K562 (cell line): ENCODE results near the gene NAIF1. TPM values are rescaled to one million over a fixed set of nuclear protein-coding genes. Genes with fewer than 3 reads are reported as not detected.

Experiments used
- ATAC-seq: fragments of 200-7000 bp; cut with Tn5 transposase; 3 replicates; pipeline ENCODE4 v1.9.1; 2020; ENCODE audit warnings: moderate library complexity
- BruUV-seq: library from RNA; stranded (reverse); fragments of 400-500 nt; replicated peaks from 2 replicates; lab custom pipeline; 2021; lab: Mats Ljungman, UMichigan
- CTCF ChIA-PET: fragments of 300-600 bp; formaldehyde crosslinking; extraction: SDS; loops from one replicate; lab custom pipeline; 2021; ENCODE audit warnings: low intra/inter-chr PET ratio; lab: Yijun Ruan, JAX
- POLR2A ChIA-PET: fragments of 300-600, 350-650 bp; sonication (Branson Sonifier 250); formaldehyde crosslinking; extraction: SDS; loops from one replicate; lab custom pipeline; 2021; ENCODE audit warnings: antibody characterized with exemption, inconsistent platforms; lab: Yijun Ruan, JAX
- DNase-seq, 4 experiments: peaks; one replicate each; pipeline versions ENCODE4 v3.0.0 to v3.0.0-alpha.2; 2011 to 2018; ENCODE audit warnings: low spot score in 3 of 4, mixed read lengths in 3 of 4; ENCODE audit errors: extremely low read depth in 1 of 4
- FAIRE-seq: peaks from 2 replicates; lab custom pipeline; 2011; peaks lifted over from hg19 to GRCh38; lab: Jason Lieb, UNC
- H2AFZ ChIP-seq: 2 replicates; pipeline ENCODE4 v1.6.0; 2011; ENCODE audit warnings: low read depth, low read length, control low read depth, inconsistent platforms
- H3K27ac ChIP-seq: fragments of 200-600 bp; 3 replicates; pipeline ENCODE4 v1.8.0; 2011; ENCODE audit warnings: low read depth, mild to moderate bottlenecking, control low read depth, inconsistent platforms, low read length, moderate library complexity, mixed read lengths; ENCODE audit errors: extremely low read depth
- H3K27me3 ChIP-seq, 2 experiments: fragments of 300-600 bp in 1 of 2; 2 replicates in 1 of 2; 3 replicates in 1 of 2; pipeline versions ENCODE4 v1.6.0 to v1.8.0; 2011; ENCODE audit warnings: inconsistent platforms in 2 of 2, low read length in 2 of 2, mild to moderate bottlenecking in 1 of 2, mixed read lengths in 1 of 2, moderate library complexity in 1 of 2; ENCODE audit not compliant: control insufficient read depth in 2 of 2, insufficient read depth in 2 of 2
- H3K36me3 ChIP-seq: fragments of 300-600 bp; 3 replicates; pipeline ENCODE4 v1.8.0; 2011; ENCODE audit warnings: mild to moderate bottlenecking, low read length, inconsistent platforms; ENCODE audit not compliant: control insufficient read depth, insufficient read depth
- H3K4me1 ChIP-seq, 2 experiments: fragments of 200-600 bp in 1 of 2; replicated peaks in 1 of 2; 2 replicates in 1 of 2; 3 replicates in 1 of 2; pipeline versions ENCODE4 v1.5.1 to v1.8.0; 2011; ENCODE audit warnings: inconsistent platforms in 2 of 2, low read length in 2 of 2, mild to moderate bottlenecking in 1 of 2, mixed read lengths in 1 of 2, moderate library complexity in 1 of 2; ENCODE audit not compliant: control insufficient read depth in 2 of 2, insufficient read depth in 2 of 2
- H3K4me2 ChIP-seq: 2 replicates; pipeline ENCODE4 v1.6.1; 2011; ENCODE audit warnings: low read length, control low read depth, inconsistent platforms, mixed read lengths; ENCODE audit not compliant: insufficient read depth
- H3K4me3 ChIP-seq: fragments of 200-600 bp; sonication (generic), shearing (Covaris generic); 2 replicates; pipeline ENCODE4 v1.5.1; 2016; ENCODE audit warnings: control low read depth, inconsistent platforms
- H3K79me2 ChIP-seq: fragments of 200-600 bp; 3 replicates; pipeline ENCODE4 v1.8.0; 2011; ENCODE audit warnings: low read length, inconsistent platforms; ENCODE audit not compliant: control insufficient read depth, insufficient read depth
- H3K9ac ChIP-seq, 2 experiments: 2 replicates each; pipeline versions ENCODE4 v1.6.0 to v1.6.1; 2011; ENCODE audit warnings: low read depth in 2 of 2, low read length in 2 of 2, control low read depth in 1 of 2, inconsistent platforms in 1 of 2, mild to moderate bottlenecking in 1 of 2, mixed read lengths in 1 of 2; ENCODE audit not compliant: insufficient read depth in 1 of 2
- H3K9me1 ChIP-seq: one replicate; pipeline ENCODE4 v1.6.0; 2011; ENCODE audit warnings: inconsistent platforms, mild to moderate bottlenecking, low read length, moderate library complexity; ENCODE audit not compliant: control insufficient read depth, insufficient read depth
- H3K9me3 ChIP-seq: replicated peaks from 2 replicates; pipeline ENCODE4 v1.5.1; 2011; ENCODE audit warnings: low read depth, low read length, inconsistent platforms; ENCODE audit not compliant: control insufficient read depth, insufficient read depth
- H4K20me1 ChIP-seq: replicated peaks from 2 replicates; pipeline ENCODE4 v1.6.1; 2011; ENCODE audit warnings: low read length, inconsistent platforms, mixed read lengths; ENCODE audit not compliant: control insufficient read depth, insufficient read depth
- C11orf30 ChIP-seq: fragments of 450-650 bp; IDR thresholded peaks from 2 replicates; pipeline ENCODE4 v1.6.1; 2016; ENCODE audit warnings: low read depth, mild to moderate bottlenecking
- CBX1 ChIP-seq: sonication (generic); IDR thresholded peaks from 2 replicates; pipeline ENCODE4 v1.6.1; 2016; ENCODE audit warnings: antibody characterized with exemption, low read depth, mild to moderate bottlenecking
- DMBX1 ChIP-seq: fragments of 250-450 bp; sonication (Bioruptor Pico); IDR thresholded peaks from 2 replicates; pipeline ENCODE4 v1.8.0; 2022; ENCODE audit warnings: inconsistent platforms, mild to moderate bottlenecking, moderate library complexity, borderline replicate concordance
- HOMEZ ChIP-seq: fragments of 250-450 bp; sonication (Bioruptor Pico); IDR thresholded peaks from 2 replicates; pipeline ENCODE4 v1.4.0; 2020; ENCODE audit warnings: mild to moderate bottlenecking, moderate library complexity
- MXI1 ChIP-seq: IDR thresholded peaks from 2 replicates; pipeline ENCODE4 v1.6.1; 2011; ENCODE audit warnings: low read depth, mild to moderate bottlenecking, improper control_type of control experiment, low read length
- NR1H2 ChIP-seq: sonication (generic); formaldehyde crosslinking; IDR thresholded peaks from 2 replicates; pipeline ENCODE4 v1.4.0; 2020; ENCODE audit warnings: mild to moderate bottlenecking, missing genetic modification reagents
- POLR2A ChIP-seq: fragments of 450-650 bp; conservative IDR thresholded peaks from 2 replicates; pipeline ENCODE4 v1.6.1; 2016
- TCF3 ChIP-seq: sonication (generic); formaldehyde crosslinking; IDR thresholded peaks from 2 replicates; pipeline ENCODE4 v1.4.0; 2020; ENCODE audit warnings: mild to moderate bottlenecking, missing genetic modification reagents
- WHSC1 ChIP-seq: IDR thresholded peaks from one replicate; pipeline ENCODE4 v1.6.1; 2012; ENCODE audit warnings: low read length, control low read depth, inconsistent platforms
- ZNF408 ChIP-seq: fragments of 250-450 bp; sonication (Bioruptor Pico); IDR thresholded peaks from 2 replicates; pipeline ENCODE4 v1.4.0; 2020; ENCODE audit warnings: low read depth, mild to moderate bottlenecking, moderate library complexity
- ZNF655 ChIP-seq: fragments of 250-450 bp; sonication (Bioruptor Pico); IDR thresholded peaks from 2 replicates; pipeline ENCODE4 v1.5.0; 2021
- ZNF740 ChIP-seq, 3 experiments: fragments of 200-800 bp in 1 of 3; sonication (Bioruptor generic) in 1 of 3; sonication (generic) in 1 of 3; formaldehyde crosslinking in 1 of 3; IDR thresholded peaks; 2 replicates each; pipeline versions ENCODE4 v1.6.1 to v1.8.0; 2016 to 2022; ENCODE audit warnings: mild to moderate bottlenecking in 2 of 3, missing compliant biosample characterization in 2 of 3, missing genetic modification characterization in 2 of 3, missing genetic modification reagents in 1 of 3
- WGBS: fragments of 100-300 bp; shearing (Covaris generic); methylation state at CpG from one replicate; pipeline ENCODE4 v1.1.6; 2016; ENCODE audit warnings: low coverage, mixed read lengths; ENCODE audit not compliant: insufficient coverage; ENCODE audit errors: missing lambda C conversion rate; 5-methylcytosine and 5-hydroxymethylcytosine counted together
- in situ Hi-C: fragments of 300-500 bp; cut with MboI; formaldehyde crosslinking; loops from 4 replicates; pipeline ENCODE4 v1.15.0; 2018; ENCODE audit warnings: inconsistent platforms, mixed read lengths
- intact Hi-C: fragments of 100-400 bp; cut with micrococcal nuclease; formaldehyde crosslinking; loops from 2 replicates; pipeline ENCODE4 v1.14.2; 2022
- polyA plus RNA-seq, 8 experiments: library from polyadenylated mRNA; depleted of rRNA in 4 of 8; stranded (reverse) in 5 of 8; unstranded in 3 of 8; fragments of >200 nt; fragmentation: Nextera tagmentation in 2 of 8; fragmentation: Illumina TruSeq in 1 of 8; extraction: Ambion mirVana in 2 of 8; extraction: Trizol in 1 of 8; gene quantifications; 2 replicates each; pipeline versions ENCODE4 v1.2.1 to v1.2.3, GENCODE V29; 2011 to 2014; ENCODE audit warnings: inconsistent platforms in 1 of 8, missing spikeins in 1 of 8
- total RNA-seq, 7 experiments: library from RNA; depleted of rRNA in 6 of 7; stranded (reverse); fragments of >200 nt in 6 of 7; fragmentation: Illumina TruSeq in 2 of 7; extraction: Trizol in 2 of 7; gene quantifications; 2 replicates each; pipeline versions ENCODE4 v1.2.1 to v1.2.3, GENCODE V29; 2011 to 2021; ENCODE audit warnings: low replicate concordance in 1 of 7
- TF ChIP-seq, protein P1 (sequence below): fragments of 450-650 bp; IDR thresholded peaks from 2 replicates; pipeline ENCODE4 v1.6.1; 2014; ENCODE audit warnings: low read depth, mild to moderate bottlenecking, moderate library complexity, borderline replicate concordance

Gene NAIF1
- total and polyA plus RNA-seq, 9 of the 15 experiments (the other 6 are each of a cell fraction or from before 2014, with no cell fraction given) = 4.8 to 26.6 (median 17.2) TPM

DNA sequence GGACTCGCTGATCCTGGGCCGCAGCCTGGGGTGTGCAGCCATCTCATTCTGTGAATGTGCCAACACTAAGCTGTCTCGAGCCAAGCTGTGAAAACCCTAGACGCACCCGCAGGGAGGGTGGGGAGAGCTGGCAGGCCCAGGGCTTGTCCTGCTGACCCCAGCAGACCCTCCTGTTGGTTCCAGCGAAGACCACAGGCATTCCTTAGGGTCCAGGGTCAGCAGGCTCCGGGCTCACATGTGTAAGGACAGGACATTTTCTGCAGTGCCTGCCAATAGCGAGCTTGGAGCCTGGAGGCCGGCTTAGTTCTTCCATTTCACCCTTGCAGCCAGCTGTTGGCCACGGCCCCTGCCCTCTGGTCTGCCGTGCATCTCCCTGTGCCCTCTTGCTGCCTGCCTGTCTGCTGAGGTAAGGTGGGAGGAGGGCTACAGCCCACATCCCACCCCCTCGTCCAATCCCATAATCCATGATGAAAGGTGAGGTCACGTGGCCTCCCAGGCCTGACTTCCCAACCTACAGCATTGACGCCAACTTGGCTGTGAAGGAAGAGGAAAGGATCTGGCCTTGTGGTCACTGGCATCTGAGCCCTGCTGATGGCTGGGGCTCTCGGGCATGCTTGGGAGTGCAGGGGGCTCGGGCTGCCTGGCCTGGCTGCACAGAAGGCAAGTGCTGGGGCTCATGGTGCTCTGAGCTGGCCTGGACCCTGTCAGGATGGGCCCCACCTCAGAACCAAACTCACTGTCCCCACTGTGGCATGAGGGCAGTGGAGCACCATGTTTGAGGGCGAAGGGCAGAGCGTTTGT, 40.5 kb upstream of the NAIF1 start:
- no peak overlapping the region for H2AFZ ChIP-seq
- 86% methylated on average over 18 of the region's 18 CpGs for WGBS
- H3K27ac ChIP-seq = no peak overlapping the region; the same call in 2 of the 3 replicates
- no peak overlapping the region for H3K4me2 ChIP-seq
- ATAC-seq (no peak; the same call in 2 of the 3 replicates), DNase-seq (no peak), FAIRE-seq (no peak)
- H3K9ac ChIP-seq = peak overlapping the region in 1 of 2 experiments; percentile 76; a peak in 2 of 4 replicates
- intact Hi-C loops = no loop called here
- no peaks in the 10 kb centered on the region for H3K9me1 ChIP-seq
- H3K79me2 ChIP-seq = peaks cover 4% of the 10 kb centered on the region; the same call in 2 of the 3 replicates
- BruUV-seq = no TSS peak
- CTCF ChIA-PET = interaction anchor here (0.6 kb wide), 1 partner anchor 199 kb away, joined by 4 read pairs; no protein-coding TSS in a partner anchor
- POLR2A ChIA-PET = interaction anchor here (1.4 to 2.0 kb wide), 4 partner anchors 8 to 15 kb away, joined by 4 to 14 read pairs (median 9); no protein-coding TSS in a partner anchor
- no peaks in the 10 kb centered on the region for H3K9me3 ChIP-seq
- H3K4me1 ChIP-seq = peaks cover 11 to 49% of the 10 kb centered on the region in 2 experiments; a peak in 4 of 5 replicates
- no peaks in the 10 kb centered on the region for H3K27me3 ChIP-seq
- no peaks in the 10 kb centered on the region for H4K20me1 ChIP-seq
- in situ Hi-C loops = no loop called here
- H3K36me3 ChIP-seq = peaks cover 70% of the 10 kb centered on the region
- H3K4me3 ChIP-seq = no peak overlapping the region
- TF ChIP-seq HOMEZ (no peak), POLR2A (peak; percentile 58), CBX1 (no peak), NR1H2 (CRISPR knock-in tag) (no peak), WHSC1 (no peak), C11orf30 (no peak), ZNF740 (CRISPR knock-in tag; IDR thresholded peaks at IDR 0.05) (0 out of 2 replicates have a peak, but pooled peaks have one; percentile 11), ZNF740 (tag; IDR thresholded peaks at IDR 0.05) (no peak), DMBX1 (CRISPR knock-in tag) (no peak), ZNF655 (CRISPR knock-in tag) (no peak), MXI1 (no peak), TCF3 (CRISPR knock-in tag) (no peak), ZNF408 (no peak)
- TF ChIP-seq, protein P1, sequence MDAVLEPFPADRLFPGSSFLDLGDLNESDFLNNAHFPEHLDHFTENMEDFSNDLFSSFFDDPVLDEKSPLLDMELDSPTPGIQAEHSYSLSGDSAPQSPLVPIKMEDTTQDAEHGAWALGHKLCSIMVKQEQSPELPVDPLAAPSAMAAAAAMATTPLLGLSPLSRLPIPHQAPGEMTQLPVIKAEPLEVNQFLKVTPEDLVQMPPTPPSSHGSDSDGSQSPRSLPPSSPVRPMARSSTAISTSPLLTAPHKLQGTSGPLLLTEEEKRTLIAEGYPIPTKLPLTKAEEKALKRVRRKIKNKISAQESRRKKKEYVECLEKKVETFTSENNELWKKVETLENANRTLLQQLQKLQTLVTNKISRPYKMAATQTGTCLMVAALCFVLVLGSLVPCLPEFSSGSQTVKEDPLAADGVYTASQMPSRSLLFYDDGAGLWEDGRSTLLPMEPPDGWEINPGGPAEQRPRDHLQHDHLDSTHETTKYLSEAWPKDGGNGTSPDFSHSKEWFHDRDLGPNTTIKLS = no peak
